OCI-LY1 (cell line): ENCODE results near the gene POMP.

Experiments
- EZH2 ChIP-seq: fragments of 200-600 bp; sonication (generic), shearing (Covaris generic); IDR thresholded peaks from 2 replicates; pipeline ENCODE4 v1.8.0; 2017; ENCODE audit warnings: borderline replicate concordance, mixed run types, mild to moderate bottlenecking, antibody characterized with exemption, low read length, moderate library complexity, mixed read lengths
- TF ChIP-seq, protein P1 (sequence below): fragments of 200-600 bp; sonication (generic), shearing (Covaris generic); IDR thresholded peaks from 2 replicates; pipeline ENCODE4 v1.5.1; 2017; ENCODE audit warnings: mild to moderate bottlenecking, antibody characterized with exemption, low read length, moderate library complexity, mixed read lengths

DNA sequence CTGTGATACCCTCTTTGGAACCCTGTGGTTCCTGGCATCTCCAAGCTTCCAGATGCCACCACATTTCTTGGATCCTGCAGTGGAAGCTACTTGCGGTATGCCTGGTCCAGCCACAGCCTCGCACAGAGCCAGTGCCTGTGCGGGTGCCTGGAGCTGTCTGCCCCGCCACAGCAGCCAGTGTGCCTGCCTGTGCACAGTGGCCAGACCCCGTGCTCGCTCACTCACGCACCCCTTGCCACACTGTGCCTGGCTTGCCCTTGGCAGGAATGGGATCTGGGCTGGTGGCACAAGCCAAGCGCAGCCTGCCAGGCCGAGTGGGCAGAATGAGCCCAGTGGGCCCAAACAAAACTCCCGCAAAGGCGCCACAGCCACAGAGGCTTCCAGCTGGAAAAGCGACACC, 26.2 kb downstream of the POMP start:
- TF ChIP-seq, protein P1, sequence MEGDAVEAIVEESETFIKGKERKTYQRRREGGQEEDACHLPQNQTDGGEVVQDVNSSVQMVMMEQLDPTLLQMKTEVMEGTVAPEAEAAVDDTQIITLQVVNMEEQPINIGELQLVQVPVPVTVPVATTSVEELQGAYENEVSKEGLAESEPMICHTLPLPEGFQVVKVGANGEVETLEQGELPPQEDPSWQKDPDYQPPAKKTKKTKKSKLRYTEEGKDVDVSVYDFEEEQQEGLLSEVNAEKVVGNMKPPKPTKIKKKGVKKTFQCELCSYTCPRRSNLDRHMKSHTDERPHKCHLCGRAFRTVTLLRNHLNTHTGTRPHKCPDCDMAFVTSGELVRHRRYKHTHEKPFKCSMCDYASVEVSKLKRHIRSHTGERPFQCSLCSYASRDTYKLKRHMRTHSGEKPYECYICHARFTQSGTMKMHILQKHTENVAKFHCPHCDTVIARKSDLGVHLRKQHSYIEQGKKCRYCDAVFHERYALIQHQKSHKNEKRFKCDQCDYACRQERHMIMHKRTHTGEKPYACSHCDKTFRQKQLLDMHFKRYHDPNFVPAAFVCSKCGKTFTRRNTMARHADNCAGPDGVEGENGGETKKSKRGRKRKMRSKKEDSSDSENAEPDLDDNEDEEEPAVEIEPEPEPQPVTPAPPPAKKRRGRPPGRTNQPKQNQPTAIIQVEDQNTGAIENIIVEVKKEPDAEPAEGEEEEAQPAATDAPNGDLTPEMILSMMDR = no peak
- no peak for TF ChIP-seq EZH2
